Mononuclear cell (primary cell): ENCODE results near the gene MZB1. TPM values are rescaled to one million over a fixed set of nuclear protein-coding genes. Genes with fewer than 3 reads are reported as not detected.
"Not testable (repeated sequence)": the region's sequence is repeated elsewhere in the genome, so short reads cannot be mapped to it uniquely, and the experiment has no call there.

ENCODE experiments used
- H3K27me3 ChIP-seq: 2 replicates; pipeline ENCODE4 v1.6.0; 2011; ENCODE audit warnings: low read length, control low read depth; ENCODE audit not compliant: insufficient read depth
- H3K4me1 ChIP-seq: 2 replicates; pipeline ENCODE4 v1.5.1; 2011; ENCODE audit warnings: mild to moderate bottlenecking, low read length, control low read depth; ENCODE audit not compliant: insufficient read depth
- H3K4me3 ChIP-seq: 2 replicates; pipeline ENCODE4 v1.5.1; 2011; ENCODE audit warnings: mild to moderate bottlenecking, low read length, moderate library complexity
- H3K9me3 ChIP-seq: 2 replicates; pipeline ENCODE4 v1.5.1; 2011; ENCODE audit warnings: low read depth, mild to moderate bottlenecking, control low read depth, low read length
- total RNA-seq: library from RNA; depleted of rRNA; stranded (reverse); fragments of >200 nt; gene quantifications from one replicate; pipeline ENCODE4 v1.2.3, GENCODE V29; 2012

The MZB1 gene
- total RNA-seq, 1 donor, result 2.9 TPM

- no peaks in the 10 kb centered on the region for H3K27me3 ChIP-seq
- H3K9me3 ChIP-seq, result no peaks in the 10 kb centered on the region
- peaks cover 4% of the 10 kb centered on the region for H3K4me1 ChIP-seq
- H3K4me3 ChIP-seq, result no peak overlapping the region
Measured at GRCh38 chr5:139378101-139378825, 11.4 kb downstream of the MZB1 start.

- H3K27me3 ChIP-seq, result no peaks in the 10 kb centered on the region
- H3K4me1 ChIP-seq, result peaks cover 3% of the 10 kb centered on the region
- no peak overlapping the region for H3K4me3 ChIP-seq
- no peaks in the 10 kb centered on the region for H3K9me3 ChIP-seq
Measured at GRCh38 chr5:139377226-139377625, 12.5 kb downstream of the MZB1 start.

DNA sequence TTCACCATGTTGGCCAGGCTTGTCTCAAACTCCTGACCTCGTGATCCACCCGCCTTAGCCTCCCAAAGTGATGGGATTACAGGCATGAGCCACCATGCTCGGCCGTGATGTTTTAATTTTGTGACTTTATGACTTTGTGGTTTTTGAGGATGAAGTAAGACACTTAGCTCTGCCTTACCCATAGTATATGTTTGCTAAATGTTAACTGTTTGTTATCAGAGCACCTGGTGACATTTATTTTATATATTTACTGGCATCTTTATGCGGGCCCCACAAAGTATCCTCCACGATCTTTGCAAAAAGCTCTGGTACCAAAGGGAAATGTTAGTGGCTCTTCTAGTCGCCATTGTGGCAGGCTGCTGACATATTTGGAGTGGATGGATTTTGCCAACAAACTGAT lies 13.3 kb downstream of the MZB1 start:
- no peaks in the 10 kb centered on the region for H3K4me1 ChIP-seq
- no peaks in the 10 kb centered on the region for H3K27me3 ChIP-seq
- H3K9me3 ChIP-seq, result no peaks in the 10 kb centered on the region
- H3K4me3 ChIP-seq, result no peak overlapping the region

GRCh38 chr5:139374909-139375308 lies 14.8 kb downstream of the MZB1 start:
- Histone ChIP-seq H3K27me3 (no peaks in the 10 kb centered on the region), H3K4me1 (no peaks in the 10 kb centered on the region), H3K4me3 (no peak overlapping the region), H3K9me3 (no peaks in the 10 kb centered on the region)

GRCh38 chr5:139371482-139372435 lies 18.0 kb downstream of the MZB1 start:
- H3K9me3 ChIP-seq, result no peaks in the 10 kb centered on the region
- no peak overlapping the region for H3K4me3 ChIP-seq

GRCh38 chr5:139369181-139369580 lies 20.5 kb downstream of the MZB1 start:
- Histone ChIP-seq H3K4me3 (no peak overlapping the region), H3K27me3 (no peaks in the 10 kb centered on the region), H3K4me1 (no peaks in the 10 kb centered on the region), H3K9me3 (no peaks in the 10 kb centered on the region)

More at GRCh38 chr5:139371482-139372435, 18.0 kb downstream of the MZB1 start:
- H3K27me3 ChIP-seq, result no peaks in the 10 kb centered on the region
- H3K4me1 ChIP-seq, result no peaks in the 10 kb centered on the region

GRCh38 chr5:139368613-139369012 lies 21.1 kb downstream of the MZB1 start:
- H3K4me1 ChIP-seq, result no peaks in the 10 kb centered on the region
- no peaks in the 10 kb centered on the region for H3K27me3 ChIP-seq
- H3K9me3 ChIP-seq, result no peaks in the 10 kb centered on the region
- no peak overlapping the region for H3K4me3 ChIP-seq

GRCh38 chr5:139364466-139364865 lies 25.2 kb downstream of the MZB1 start:
- Histone ChIP-seq H3K27me3 (no peaks in the 10 kb centered on the region), H3K4me3 (no peak overlapping the region), H3K9me3 (no peaks in the 10 kb centered on the region), H3K4me1 (no peaks in the 10 kb centered on the region)

DNA sequence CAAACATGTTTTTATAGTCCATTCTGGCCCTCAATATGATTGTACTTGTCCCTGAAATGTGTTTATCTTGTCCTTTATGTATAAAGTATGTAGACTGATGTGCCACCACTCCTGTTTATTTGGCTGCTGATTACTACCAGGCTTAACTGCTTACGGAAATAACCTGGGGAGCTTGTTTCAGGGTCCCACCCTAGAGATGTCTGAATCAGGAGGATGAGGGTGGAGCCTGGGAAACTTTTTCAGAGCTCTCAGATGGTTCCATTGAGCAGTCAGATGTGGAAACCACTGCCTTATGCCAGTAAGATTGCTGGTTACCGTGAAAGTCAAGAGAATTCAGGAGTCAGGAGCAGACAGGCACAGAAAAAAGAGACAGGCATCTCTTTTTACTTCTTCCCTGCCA lies 25.8 kb downstream of the MZB1 start:
- Histone ChIP-seq H3K4me3 (no peak overlapping the region), H3K9me3 (no peaks in the 10 kb centered on the region), H3K4me1 (no peaks in the 10 kb centered on the region), H3K27me3 (no peaks in the 10 kb centered on the region)

- Histone ChIP-seq H3K9me3 (no peaks in the 10 kb centered on the region), H3K27me3 (no peaks in the 10 kb centered on the region), H3K4me3 (no peak overlapping the region), H3K4me1 (no peaks in the 10 kb centered on the region)
Measured at GRCh38 chr5:139361835-139362429, 27.8 kb downstream of the MZB1 start.

- H3K9me3 ChIP-seq, result no peaks in the 10 kb centered on the region
- H3K27me3 ChIP-seq, result no peaks in the 10 kb centered on the region
- no peak overlapping the region for H3K4me3 ChIP-seq
- H3K4me1 ChIP-seq, result no peaks in the 10 kb centered on the region
Measured at GRCh38 chr5:139360384-139360783, 29.3 kb downstream of the MZB1 start.

DNA sequence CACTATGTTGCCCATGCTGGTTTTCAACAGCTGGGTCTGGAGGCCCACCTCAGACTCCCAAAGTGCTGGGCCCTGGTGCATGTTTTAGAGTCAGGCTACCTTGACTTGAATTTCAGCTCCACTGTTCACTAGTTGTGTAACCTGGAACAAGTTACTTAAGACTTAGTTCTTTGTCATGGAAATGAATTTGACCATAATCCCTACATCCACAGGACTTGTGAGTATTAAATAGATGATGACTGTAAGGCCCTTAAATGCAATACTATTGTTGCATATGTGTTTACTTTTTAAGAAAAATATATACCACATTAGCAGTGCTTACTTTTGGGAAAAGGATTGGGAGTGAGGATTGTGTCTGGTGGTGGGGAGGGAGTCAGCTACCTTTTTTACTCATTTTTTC lies 31.6 kb downstream of the MZB1 start:
- H3K4me3 ChIP-seq, result no peak overlapping the region
- no peaks in the 10 kb centered on the region for H3K4me1 ChIP-seq
- H3K9me3 ChIP-seq, result no peaks in the 10 kb centered on the region
- no peaks in the 10 kb centered on the region for H3K27me3 ChIP-seq

GRCh38 chr5:139355900-139356299 lies 33.8 kb downstream of the MZB1 start:
- H3K4me1 ChIP-seq, H3K9me3 ChIP-seq, H3K4me3 ChIP-seq, H3K27me3 ChIP-seq: not testable (repeated sequence)

- H3K4me1 ChIP-seq, result no peaks in the 10 kb centered on the region
- no peak overlapping the region for H3K4me3 ChIP-seq
- no peaks in the 10 kb centered on the region for H3K27me3 ChIP-seq
- H3K9me3 ChIP-seq, result no peaks in the 10 kb centered on the region
Measured at GRCh38 chr5:139354186-139354585, 35.5 kb downstream of the MZB1 start.

- not testable (repeated sequence) for H3K4me3 ChIP-seq, H3K27me3 ChIP-seq, H3K9me3 ChIP-seq
- peaks cover 28% of the 10 kb centered on the region for H3K4me1 ChIP-seq
Measured at GRCh38 chr5:139347863-139348262, 41.9 kb downstream of the MZB1 start.
